ENCODE measurements around the gene HES1. TPM values are rescaled to one million over a fixed set of nuclear protein-coding genes. Genes with fewer than 3 reads are reported as not detected.

HES1 gene
- total RNA-seq, 4 donors from 2014 or later = 14.7 to 52.7 (median 27.7) TPM

DNA sequence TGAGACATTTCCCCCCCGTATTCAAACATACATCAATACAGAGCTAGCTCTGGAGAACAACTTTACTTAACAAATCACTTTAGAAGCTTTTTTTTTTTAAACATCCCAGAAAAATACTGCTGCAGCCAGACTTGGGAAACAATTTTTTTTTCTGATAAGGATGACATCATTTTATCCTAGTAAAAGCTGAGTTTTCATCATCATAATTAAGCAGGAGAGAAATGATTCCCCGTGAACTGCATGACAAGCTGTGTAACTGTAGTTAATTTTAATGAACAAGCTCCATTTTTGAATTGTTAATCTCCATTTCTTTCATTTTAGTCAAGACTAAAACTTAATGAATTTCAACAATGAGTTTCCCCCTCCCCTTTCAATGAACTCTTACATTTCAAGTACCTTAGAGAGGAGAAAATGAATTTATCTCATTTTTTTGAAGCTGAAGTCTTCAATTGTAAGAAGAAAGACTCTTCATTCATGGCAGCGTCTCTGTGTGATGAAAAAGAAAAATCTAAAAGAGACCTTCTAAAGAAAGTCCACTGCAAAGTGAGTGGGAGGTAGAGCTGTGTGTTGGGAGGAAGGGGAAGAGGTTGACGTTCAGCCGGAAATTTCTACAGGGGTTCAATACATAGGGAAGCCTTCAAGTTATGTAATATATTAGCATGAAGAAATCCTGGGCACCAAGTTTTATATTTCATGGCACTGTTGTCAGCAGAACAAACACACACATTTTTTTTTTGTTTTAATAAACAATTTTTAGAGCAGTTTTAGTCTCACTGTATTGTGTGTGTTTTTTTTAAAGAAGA lies 31.7 kb downstream of the HES1 start:
- no peak for TF ChIP-seq EP300 (IDR thresholded peaks at IDR 0.05)
- TF ChIP-seq, protein P1, sequence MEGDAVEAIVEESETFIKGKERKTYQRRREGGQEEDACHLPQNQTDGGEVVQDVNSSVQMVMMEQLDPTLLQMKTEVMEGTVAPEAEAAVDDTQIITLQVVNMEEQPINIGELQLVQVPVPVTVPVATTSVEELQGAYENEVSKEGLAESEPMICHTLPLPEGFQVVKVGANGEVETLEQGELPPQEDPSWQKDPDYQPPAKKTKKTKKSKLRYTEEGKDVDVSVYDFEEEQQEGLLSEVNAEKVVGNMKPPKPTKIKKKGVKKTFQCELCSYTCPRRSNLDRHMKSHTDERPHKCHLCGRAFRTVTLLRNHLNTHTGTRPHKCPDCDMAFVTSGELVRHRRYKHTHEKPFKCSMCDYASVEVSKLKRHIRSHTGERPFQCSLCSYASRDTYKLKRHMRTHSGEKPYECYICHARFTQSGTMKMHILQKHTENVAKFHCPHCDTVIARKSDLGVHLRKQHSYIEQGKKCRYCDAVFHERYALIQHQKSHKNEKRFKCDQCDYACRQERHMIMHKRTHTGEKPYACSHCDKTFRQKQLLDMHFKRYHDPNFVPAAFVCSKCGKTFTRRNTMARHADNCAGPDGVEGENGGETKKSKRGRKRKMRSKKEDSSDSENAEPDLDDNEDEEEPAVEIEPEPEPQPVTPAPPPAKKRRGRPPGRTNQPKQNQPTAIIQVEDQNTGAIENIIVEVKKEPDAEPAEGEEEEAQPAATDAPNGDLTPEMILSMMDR (IDR thresholded peaks at IDR 0.05) = no peak
- no peak for TF ChIP-seq POLR2A (IDR thresholded peaks at IDR 0.05)
- H3K36me3 ChIP-seq = no peaks in the 10 kb centered on the region
- WGBS, 2 donors = 32 to 48% methylated on average over 5 of the region's 5 CpGs
- peaks cover 0 to 20% (median 3%) of the 10 kb centered on the region in 4 donors for H3K4me1 ChIP-seq
- H3K4me3 ChIP-seq = no peak overlapping the region
- H3K9me3 ChIP-seq = no peaks in the 10 kb centered on the region
- H3K27ac ChIP-seq = no peak overlapping the region
- H3K27me3 ChIP-seq = no peaks in the 10 kb centered on the region
- no peak for DNase-seq (ENCODE audit: low spot score in 2 of 2)

GRCh38 chr3:194168994-194169393 lies 33.0 kb downstream of the HES1 start:
- Histone ChIP-seq H3K4me1 (peaks cover 0 to 20% (median 3%) of the 10 kb centered on the region in 4 donors), H3K36me3 (no peaks in the 10 kb centered on the region), H3K27ac (no peak overlapping the region), H3K27me3 (no peaks in the 10 kb centered on the region), H3K4me3 (no peak overlapping the region), H3K9me3 (no peaks in the 10 kb centered on the region)
- DNase-seq (ENCODE audit: low spot score in 2 of 2) = no peak
- WGBS, 2 donors = 94 to 97% methylated on average over 3 of the region's 3 CpGs
- TF ChIP-seq EP300 (IDR thresholded peaks at IDR 0.05) = no peak
- TF ChIP-seq, protein P1 (IDR thresholded peaks at IDR 0.05) = no peak
- TF ChIP-seq POLR2A (IDR thresholded peaks at IDR 0.05) = no peak

DNA sequence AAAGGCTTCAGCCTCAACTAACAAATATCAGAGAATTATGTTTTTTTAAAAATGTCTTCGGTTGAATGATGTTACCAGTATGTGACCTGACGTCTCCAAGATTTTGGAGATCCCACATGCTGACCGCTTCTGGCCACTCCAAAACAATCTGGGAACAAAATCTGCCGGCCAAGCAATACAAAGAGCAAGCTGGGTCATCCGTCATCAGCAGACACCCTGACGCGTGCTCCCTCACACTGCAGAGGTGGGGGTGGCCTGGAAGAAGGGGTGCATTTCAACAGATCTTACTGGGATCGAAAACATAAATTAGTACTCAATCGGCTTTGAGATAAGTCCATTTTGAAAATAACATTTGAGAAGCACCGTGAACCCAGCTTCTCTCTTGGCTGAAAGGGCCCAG lies 33.6 kb downstream of the HES1 start:
- TF ChIP-seq POLR2A (IDR thresholded peaks at IDR 0.05) (no peak), EP300 (IDR thresholded peaks at IDR 0.05) (no peak)
- no peak for DNase-seq (ENCODE audit: low spot score in 2 of 2)
- no peak overlapping the region for H3K4me3 ChIP-seq
- H3K9me3 ChIP-seq = no peaks in the 10 kb centered on the region
- no peak overlapping the region for H3K27ac ChIP-seq
- H3K4me1 ChIP-seq = peaks cover 0 to 20% (median 3%) of the 10 kb centered on the region in 4 donors
- 75 to 80% methylated on average over 10 of the region's 10 CpGs for WGBS, 2 donors
- H3K36me3 ChIP-seq = no peaks in the 10 kb centered on the region
- no peaks in the 10 kb centered on the region for H3K27me3 ChIP-seq

- no peaks in the 10 kb centered on the region for H3K36me3 ChIP-seq
- no peak overlapping the region for H3K27ac ChIP-seq
- no peaks in the 10 kb centered on the region for H3K27me3 ChIP-seq
- H3K4me1 ChIP-seq = peaks cover 0 to 20% (median 3%) of the 10 kb centered on the region in 4 donors
- WGBS, 2 donors = 74 to 91% methylated on average over 2 of the region's 2 CpGs
- no peak for TF ChIP-seq EP300 (IDR thresholded peaks at IDR 0.05)
- H3K4me3 ChIP-seq = no peak overlapping the region
- no peaks in the 10 kb centered on the region for H3K9me3 ChIP-seq
- DNase-seq (ENCODE audit: low spot score in 2 of 2) = no peak
These were observed 34.8 kb downstream of the HES1 start for GRCh38 chr3:194170793-194171192.

GRCh38 chr3:194174406-194174805 lies 38.5 kb downstream of the HES1 start:
- no peaks in the 10 kb centered on the region for H3K36me3 ChIP-seq
- H3K4me1 ChIP-seq = peaks cover 0 to 3% (median 0%) of the 10 kb centered on the region in 4 donors
- no peaks in the 10 kb centered on the region for H3K9me3 ChIP-seq
- H3K4me3 ChIP-seq = no peak overlapping the region
- WGBS, 2 donors = 92 to 97% methylated on average over 4 of the region's 4 CpGs
- H3K27me3 ChIP-seq = no peaks in the 10 kb centered on the region
- no peak overlapping the region for H3K27ac ChIP-seq
- no peak for DNase-seq (ENCODE audit: low spot score in 2 of 2)
- TF ChIP-seq POLR2A (IDR thresholded peaks at IDR 0.05) (no peak), EP300 (IDR thresholded peaks at IDR 0.05) (no peak)
- TF ChIP-seq, protein P1 (IDR thresholded peaks at IDR 0.05) = no peak

DNA sequence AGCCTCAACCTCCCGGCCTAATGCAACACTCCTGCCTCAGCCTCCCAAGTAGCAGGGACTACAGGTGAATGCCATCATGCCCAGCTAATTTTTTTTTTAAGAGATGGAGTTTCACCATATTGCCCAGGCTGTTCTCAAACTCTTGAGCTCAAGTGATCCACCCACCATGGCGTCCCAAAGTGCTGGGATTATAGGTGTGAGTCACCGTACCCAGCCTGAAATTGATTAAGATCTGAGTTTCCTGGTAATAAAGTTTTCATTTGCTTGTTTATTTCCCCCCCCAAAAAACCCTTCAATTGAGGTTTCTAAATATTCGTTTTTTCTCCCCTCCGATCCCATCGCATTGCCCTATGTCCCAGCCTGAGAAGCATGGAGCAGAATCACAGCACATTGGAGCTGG lies 39.0 kb downstream of the HES1 start:
- 95 to 99% methylated on average over 6 of the region's 6 CpGs for WGBS, 2 donors

More for the DNA sequence above, 39.0 kb downstream of the HES1 start:
- Histone ChIP-seq H3K9me3 (no peaks in the 10 kb centered on the region), H3K4me3 (no peak overlapping the region), H3K4me1 (peaks cover 0 to 3% (median 0%) of the 10 kb centered on the region in 4 donors), H3K27me3 (no peaks in the 10 kb centered on the region), H3K36me3 (no peaks in the 10 kb centered on the region), H3K27ac (no peak overlapping the region)
- no peak for TF ChIP-seq EP300 (IDR thresholded peaks at IDR 0.05)
- no peak for TF ChIP-seq POLR2A (IDR thresholded peaks at IDR 0.05)
- TF ChIP-seq, protein P1 (IDR thresholded peaks at IDR 0.05) = no peak
- DNase-seq (ENCODE audit: low spot score in 2 of 2) = no peak

Measured in tibial nerve (tissue), 4 donors.